GM19239 (cell line): ENCODE measurements around the gene BOK.

Experiments used
- DNase-seq: peaks from one replicate; pipeline ENCODE4 v3.0.0; 2011; ENCODE audit warnings: low spot score; ENCODE audit not compliant: insufficient read length
- FAIRE-seq: peaks from 2 replicates; lab custom pipeline; 2011; peaks lifted over from hg19 to GRCh38; lab: Jason Lieb, UNC

Gene BOK

GRCh38 chr2:241538838-241539615 is 19.5 kb upstream of the BOK start:
- no peak for FAIRE-seq
- no peak for DNase-seq

- DNase-seq (no peak), FAIRE-seq (no peak)
Measured at GRCh38 chr2:241539616-241540374, 18.8 kb upstream of the BOK start.

- no peak for FAIRE-seq
Measured at GRCh38 chr2:241540401-241540770, 18.2 kb upstream of the BOK start.

GRCh38 chr2:241540771-241541561 is 17.6 kb upstream of the BOK start:
- no peak for FAIRE-seq
- no peak for DNase-seq

More at GRCh38 chr2:241540401-241540770, 18.2 kb upstream of the BOK start:
- no peak for DNase-seq

GRCh38 chr2:241541564-241542277 is 16.8 kb upstream of the BOK start:
- no peak for FAIRE-seq
- no peak for DNase-seq

GRCh38 chr2:241542278-241542605 is 16.3 kb upstream of the BOK start:
- FAIRE-seq (no peak), DNase-seq (no peak)

GRCh38 chr2:241545106-241545505 is 13.4 kb upstream of the BOK start:
- DNase-seq = no peak
- no peak for FAIRE-seq

- no peak for DNase-seq
- no peak for FAIRE-seq
Measured at GRCh38 chr2:241545523-241546473, 12.7 kb upstream of the BOK start.

- DNase-seq = no peak
Measured at GRCh38 chr2:241546771-241547498, 11.6 kb upstream of the BOK start.

GRCh38 chr2:241547781-241548450 is 10.6 kb upstream of the BOK start:
- no peak for FAIRE-seq
- no peak for DNase-seq

More at GRCh38 chr2:241546771-241547498, 11.6 kb upstream of the BOK start:
- no peak for FAIRE-seq

GRCh38 chr2:241548451-241548835 is 10.1 kb upstream of the BOK start:
- FAIRE-seq (no peak), DNase-seq (no peak)

- DNase-seq = no peak
- no peak for FAIRE-seq
Measured at GRCh38 chr2:241550616-241551580, 7.6 kb upstream of the BOK start.

GRCh38 chr2:241551599-241551997 is 6.9 kb upstream of the BOK start:
- FAIRE-seq (no peak), DNase-seq (no peak)

GRCh38 chr2:241551998-241552737 is 6.4 kb upstream of the BOK start:
- FAIRE-seq (no peak), DNase-seq (no peak)

GRCh38 chr2:241553512-241553830 is 5.1 kb upstream of the BOK start:
- FAIRE-seq (no peak), DNase-seq (no peak)

- no peak for FAIRE-seq
- no peak for DNase-seq
Measured at GRCh38 chr2:241553981-241554380, 4.6 kb upstream of the BOK start.
